ENCODE data around the gene EPDR1.

Gene EPDR1

DNA sequence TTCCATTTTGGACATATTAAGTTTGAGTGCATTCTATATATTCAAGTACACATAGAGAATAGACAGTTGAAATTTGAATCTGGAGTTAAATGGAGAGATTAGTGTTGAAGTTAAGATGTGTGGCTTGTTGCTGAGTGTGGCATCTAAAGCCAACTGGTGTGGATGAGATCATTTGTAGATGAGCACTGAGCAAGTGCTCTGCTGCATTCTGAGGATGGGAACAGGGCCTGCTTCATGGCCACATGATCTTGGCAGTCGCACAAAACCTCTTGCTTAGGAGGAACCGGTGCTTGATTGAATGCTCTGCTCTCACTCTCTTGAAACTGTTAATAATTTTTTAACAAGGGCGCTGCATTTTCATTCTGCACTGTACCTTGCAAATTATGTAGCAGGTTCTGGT is 62.0 kb downstream of the EPDR1 start:
- DNase-seq, result no peak

DNA sequence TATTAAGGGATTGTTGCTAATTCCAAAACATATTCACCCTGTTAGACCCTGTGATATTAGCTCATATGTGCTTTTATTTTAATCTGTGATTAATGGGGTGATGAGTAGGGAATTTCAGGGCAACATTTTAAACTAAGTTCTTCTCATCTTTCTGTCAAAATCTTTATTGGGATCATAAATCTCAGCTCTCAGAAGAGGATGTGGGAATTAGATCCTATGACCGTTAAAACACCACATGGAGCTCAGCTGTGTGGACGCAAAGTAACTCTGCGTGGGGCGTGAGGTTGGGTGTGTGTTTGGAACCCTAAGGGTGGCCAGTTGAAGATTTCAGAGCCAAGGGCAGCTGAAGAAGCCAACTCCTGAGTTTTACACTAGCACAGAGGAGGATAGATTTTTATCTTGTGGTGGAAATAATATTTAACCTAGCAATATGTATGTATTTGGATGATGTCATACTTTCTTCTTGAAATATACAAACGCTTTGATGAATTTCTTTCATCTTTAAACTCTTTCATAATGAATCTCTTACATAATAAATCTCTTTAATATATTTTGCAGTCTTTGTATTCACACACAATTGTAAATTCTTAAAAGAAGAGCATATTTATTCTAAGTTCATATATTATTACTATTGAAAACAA is 64.4 kb downstream of the EPDR1 start:
- DNase-seq, result no peak

DNA sequence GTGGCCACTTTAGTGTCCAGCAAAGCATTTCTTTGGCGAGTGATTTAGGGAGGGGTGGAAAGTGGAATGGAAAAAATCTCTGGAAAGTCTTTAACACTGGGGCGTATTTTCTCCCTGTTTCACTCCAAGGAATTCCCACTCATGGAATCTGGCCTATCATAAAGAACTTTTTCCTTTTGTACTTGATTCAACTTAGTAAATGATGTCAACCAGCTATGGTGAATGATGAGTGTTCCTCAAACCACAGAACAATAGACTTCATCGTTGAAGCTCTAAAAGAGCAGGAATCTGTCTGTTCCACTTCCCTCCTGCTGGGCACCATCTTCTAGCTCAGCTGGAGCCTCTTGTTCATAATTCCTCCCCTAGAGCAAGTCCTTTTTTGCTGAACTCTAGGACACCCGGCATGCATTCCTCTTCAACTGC is 66.5 kb downstream of the EPDR1 start:
- DNase-seq, result no peak

DNA sequence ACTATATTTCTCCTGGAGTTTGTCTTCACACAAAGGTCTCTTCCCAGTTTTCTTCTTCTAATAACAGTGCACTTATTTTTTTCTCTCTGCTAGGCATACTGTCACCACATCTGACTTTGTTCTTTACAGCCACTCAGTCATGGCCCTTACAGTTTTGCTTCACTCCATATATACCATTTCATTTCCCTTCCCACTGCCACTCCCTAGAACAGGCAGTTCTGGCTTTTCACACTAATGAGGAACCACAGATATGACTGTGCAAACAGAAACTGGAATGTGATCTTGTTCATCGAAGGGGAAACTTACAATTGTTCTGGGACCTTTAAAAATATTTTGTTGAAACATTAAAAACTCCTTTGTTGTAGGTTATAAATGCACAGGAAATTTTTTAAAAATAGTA is 67.3 kb downstream of the EPDR1 start:
- no peak for DNase-seq

DNA sequence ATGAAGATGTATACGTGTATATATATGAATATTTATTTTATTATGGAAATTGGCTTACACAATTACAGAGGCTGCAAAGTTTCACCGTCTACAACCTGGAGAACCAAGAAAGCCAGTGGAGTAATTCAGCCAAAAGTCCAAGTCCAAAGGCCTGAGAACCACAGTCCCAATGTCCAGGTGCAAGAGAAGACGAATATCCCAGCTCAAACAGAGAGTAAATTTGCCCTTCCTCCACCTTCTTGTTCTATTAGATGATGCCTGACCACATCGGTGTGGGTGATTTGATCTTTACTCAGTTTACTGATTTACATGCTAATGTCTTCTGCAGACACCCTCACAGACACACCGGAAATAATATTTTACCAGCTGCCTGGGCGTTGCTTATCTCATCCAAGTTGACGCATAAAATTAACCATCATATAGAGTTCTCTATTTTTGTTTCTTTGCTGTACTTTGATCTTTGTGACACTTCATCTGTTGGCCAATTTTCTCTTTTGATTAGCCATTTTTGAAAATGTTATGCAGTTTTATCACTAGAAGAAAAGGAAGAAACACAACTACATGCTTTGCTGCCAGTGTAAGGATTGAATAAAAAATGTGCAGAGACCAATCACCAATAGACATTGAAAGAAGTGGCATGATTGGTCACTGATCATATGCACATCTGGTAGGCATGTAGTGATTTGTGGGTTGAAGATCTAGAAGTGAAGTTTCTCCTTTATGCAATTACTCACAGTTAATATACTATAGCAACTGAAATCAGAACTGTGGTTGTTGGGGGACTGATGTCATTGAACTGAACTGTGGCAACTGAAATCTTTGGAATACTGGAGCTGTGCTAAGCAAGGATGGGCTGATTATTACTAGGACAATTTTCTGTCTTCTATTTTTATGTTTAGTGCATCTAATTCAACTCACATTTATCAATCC is 68.5 kb downstream of the EPDR1 start:
- no peak for DNase-seq

DNA sequence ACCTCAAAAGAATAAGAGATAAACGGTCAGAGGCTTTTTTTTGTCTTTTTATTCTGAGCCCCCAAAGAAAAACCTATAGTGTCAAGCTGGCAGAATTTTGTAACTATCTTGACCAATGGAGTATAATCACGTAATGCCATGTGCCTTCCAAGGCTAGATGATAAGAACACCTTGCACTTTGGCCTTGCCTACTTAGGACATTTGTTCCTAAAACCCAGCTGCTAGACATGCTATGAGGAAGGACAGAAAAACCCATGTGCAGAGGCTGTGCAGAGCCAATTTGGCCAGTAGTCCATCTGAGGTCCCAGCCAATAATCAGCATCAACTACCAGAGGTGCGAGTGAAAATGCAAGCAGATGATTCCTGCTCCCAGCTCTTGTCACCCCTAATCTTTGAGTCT is 69.9 kb downstream of the EPDR1 start:
- no peak for DNase-seq

DNA sequence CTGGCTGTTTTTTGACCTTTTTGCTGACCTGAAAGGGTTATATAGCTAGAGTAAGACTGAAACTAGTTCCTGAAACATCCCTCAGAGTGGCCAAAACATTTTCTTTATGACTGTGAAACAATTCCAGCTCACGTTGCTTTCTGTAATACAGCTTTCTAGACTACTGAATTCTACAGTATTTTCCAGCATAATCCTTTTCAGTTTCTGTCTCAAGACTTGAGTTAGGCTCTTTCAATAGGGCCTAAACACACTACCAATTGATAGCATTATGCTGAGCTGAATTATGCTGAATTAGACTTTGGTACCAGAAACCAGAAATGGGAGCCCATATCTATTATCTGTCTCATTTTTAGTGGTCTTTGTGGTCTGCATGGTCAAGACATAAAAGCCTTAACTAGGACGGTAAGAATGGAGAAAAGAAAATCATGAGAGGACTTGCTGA is 72.6 kb downstream of the EPDR1 start:
- DNase-seq, result no peak

DNA sequence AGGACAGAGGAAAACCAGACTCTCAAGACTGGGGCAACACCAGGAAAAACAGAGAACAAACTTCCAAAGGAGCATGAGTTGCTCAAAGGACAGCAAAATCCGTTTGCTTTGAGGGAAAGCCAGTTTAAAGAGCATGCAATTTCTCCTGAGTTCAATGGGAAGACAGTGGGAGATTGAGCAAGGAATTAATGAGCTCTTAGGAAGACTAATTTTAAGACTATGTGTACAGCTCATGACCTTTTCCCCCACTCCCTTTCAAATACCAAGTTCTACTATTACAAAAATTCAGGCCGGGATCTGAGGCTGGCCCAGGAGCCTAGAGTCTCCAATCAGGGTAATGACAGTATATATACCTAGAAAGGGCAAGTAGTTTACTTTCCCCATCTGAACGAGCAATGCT is 79.2 kb downstream of the EPDR1 start:
- DNase-seq, result no peak

DNA sequence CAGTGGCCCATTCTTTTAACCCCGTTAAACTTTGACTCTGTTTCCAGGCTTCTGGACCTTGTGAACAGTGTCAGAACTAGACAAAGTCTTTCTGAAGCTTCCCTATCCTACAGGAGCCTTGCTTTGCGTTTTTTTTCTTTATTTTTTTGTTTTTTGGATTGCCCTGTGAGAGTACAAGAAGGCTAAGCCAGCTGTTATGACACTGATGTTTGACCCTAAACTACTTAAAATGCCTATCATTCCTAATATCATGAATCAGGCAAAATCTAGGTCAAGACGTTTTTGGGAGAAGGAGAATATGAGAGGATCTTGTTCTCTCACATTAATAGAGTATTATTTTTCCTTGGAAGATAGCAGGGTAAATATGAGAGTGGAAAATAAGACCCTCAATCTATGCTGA is 79.8 kb downstream of the EPDR1 start:
- no peak for DNase-seq
